Ascending aorta (tissue), 2 donors: ENCODE data around the gene MRGPRD. TPM values are rescaled to one million over a fixed set of nuclear protein-coding genes. Genes with fewer than 3 reads are reported as not detected.
"Not testable (repeated sequence)": the region's sequence is repeated elsewhere in the genome, so short reads cannot be mapped to it uniquely, and the experiment has no call there.

Experiments used
- DNase-seq, 2 donors: peaks; one replicate each; pipeline ENCODE4 v3.0.0-alpha.2; 2019; ENCODE audit warnings: low spot score in 2 of 2
- H3K27ac ChIP-seq, 2 donors: fragments of 200-600 bp; sonication (generic); one replicate each; pipeline ENCODE4 v1.5.1; 2016 to 2017; ENCODE audit warnings: mild to moderate bottlenecking in 1 of 2
- H3K27me3 ChIP-seq: fragments of 200-600 bp; sonication (generic); one replicate; pipeline ENCODE4 v1.5.1; 2017
- H3K36me3 ChIP-seq, 2 donors: fragments of 200-600 bp; sonication (generic); one replicate each; pipeline ENCODE4 v1.5.1; 2016
- H3K4me1 ChIP-seq, 2 donors: fragments of 200-600 bp; sonication (generic); one replicate each; pipeline ENCODE4 v1.5.1; 2016 to 2017; ENCODE audit warnings: mild to moderate bottlenecking in 1 of 2
- H3K4me3 ChIP-seq, 2 donors: fragments of 200-600 bp; sonication (generic); one replicate each; pipeline ENCODE4 v1.5.1; 2016 to 2017; ENCODE audit warnings: mild to moderate bottlenecking in 1 of 2
- H3K9me3 ChIP-seq, 2 donors: fragments of 200-600 bp; sonication (generic); one replicate each; pipeline ENCODE4 v1.5.1; 2016
- intact Hi-C: fragments of 100-400 bp; cut with DNase I; formaldehyde crosslinking; loops from one replicate; pipeline ENCODE4 v1.15.1; 2023
- total RNA-seq: library from RNA; depleted of rRNA; stranded (reverse); fragments of >200 nt; gene quantifications from one replicate; pipeline ENCODE4 v1.1.0, GENCODE V29; 2016
- TF ChIP-seq, protein P1 (sequence below), 3 experiments: fragments of 200-600 bp in 2 of 3; fragments of 450-650 bp in 1 of 3; sonication (generic) in 2 of 3; IDR thresholded peaks; one replicate each; pipeline ENCODE4 v1.5.1; 2016 to 2019; ENCODE audit warnings: antibody characterized with exemption in 3 of 3, mild to moderate bottlenecking in 1 of 3, moderate library complexity in 1 of 3

The MRGPRD gene
- total RNA-seq, 1 donor from 2014 or later, result not detected

DNA sequence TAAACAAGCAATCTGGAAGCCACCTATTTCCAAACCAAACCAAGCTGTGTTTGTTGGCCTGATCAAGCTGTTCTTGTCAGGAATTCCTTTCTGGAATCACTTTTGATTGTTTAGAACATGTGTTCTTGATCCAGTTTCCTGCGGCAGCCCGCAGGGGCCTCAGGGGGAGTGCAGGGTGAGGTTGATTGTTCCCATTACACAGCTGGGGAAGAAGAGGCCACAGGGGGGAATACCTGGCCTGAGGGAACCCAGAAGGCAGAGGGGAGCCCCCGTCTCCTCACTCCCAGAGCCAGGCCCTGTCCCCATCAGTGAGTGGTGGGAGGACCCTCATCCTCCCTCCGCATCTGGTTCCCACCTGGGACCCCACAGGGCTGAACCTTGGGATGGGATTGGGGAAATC is 4.2 kb downstream of the MRGPRD start:
- DNase-seq, result peak in 1 of 2 donors; percentile 27
- no peaks in the 10 kb centered on the region for H3K36me3 ChIP-seq
- intact Hi-C loops, result no loop called here
- TF ChIP-seq, protein P1, sequence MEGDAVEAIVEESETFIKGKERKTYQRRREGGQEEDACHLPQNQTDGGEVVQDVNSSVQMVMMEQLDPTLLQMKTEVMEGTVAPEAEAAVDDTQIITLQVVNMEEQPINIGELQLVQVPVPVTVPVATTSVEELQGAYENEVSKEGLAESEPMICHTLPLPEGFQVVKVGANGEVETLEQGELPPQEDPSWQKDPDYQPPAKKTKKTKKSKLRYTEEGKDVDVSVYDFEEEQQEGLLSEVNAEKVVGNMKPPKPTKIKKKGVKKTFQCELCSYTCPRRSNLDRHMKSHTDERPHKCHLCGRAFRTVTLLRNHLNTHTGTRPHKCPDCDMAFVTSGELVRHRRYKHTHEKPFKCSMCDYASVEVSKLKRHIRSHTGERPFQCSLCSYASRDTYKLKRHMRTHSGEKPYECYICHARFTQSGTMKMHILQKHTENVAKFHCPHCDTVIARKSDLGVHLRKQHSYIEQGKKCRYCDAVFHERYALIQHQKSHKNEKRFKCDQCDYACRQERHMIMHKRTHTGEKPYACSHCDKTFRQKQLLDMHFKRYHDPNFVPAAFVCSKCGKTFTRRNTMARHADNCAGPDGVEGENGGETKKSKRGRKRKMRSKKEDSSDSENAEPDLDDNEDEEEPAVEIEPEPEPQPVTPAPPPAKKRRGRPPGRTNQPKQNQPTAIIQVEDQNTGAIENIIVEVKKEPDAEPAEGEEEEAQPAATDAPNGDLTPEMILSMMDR (IDR thresholded peaks at IDR 0.05), result no peak
- H3K9me3 ChIP-seq, result no peaks in the 10 kb centered on the region
- H3K27ac ChIP-seq, result no peak overlapping the region
- no peak overlapping the region for H3K4me3 ChIP-seq
- no peaks in the 10 kb centered on the region for H3K27me3 ChIP-seq
- H3K4me1 ChIP-seq, result no peaks in the 10 kb centered on the region

DNA sequence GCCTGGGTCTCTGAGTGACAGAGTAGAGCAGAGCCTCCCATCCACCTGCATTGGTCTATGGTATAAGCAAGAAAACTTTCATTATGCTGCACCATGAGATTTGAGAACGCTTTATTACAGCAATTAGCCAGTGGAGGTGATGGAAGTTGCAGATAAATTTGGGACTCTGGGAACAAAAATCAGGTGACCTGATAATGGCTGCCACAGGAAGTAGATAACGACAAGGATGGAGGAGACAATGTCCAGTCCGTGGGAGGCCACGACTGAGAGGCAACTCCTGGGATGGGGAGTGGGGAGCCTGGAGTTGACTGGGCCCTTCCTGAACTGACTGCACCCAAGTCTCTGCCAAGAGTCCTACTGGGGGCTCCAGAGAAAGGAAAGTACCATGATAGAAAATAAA is 4.7 kb downstream of the MRGPRD start:
- no peak overlapping the region for H3K4me3 ChIP-seq
- no peaks in the 10 kb centered on the region for H3K36me3 ChIP-seq
- TF ChIP-seq, protein P1 (IDR thresholded peaks at IDR 0.05), result no peak
- H3K4me1 ChIP-seq, result no peaks in the 10 kb centered on the region
- H3K27me3 ChIP-seq, result no peaks in the 10 kb centered on the region
- H3K9me3 ChIP-seq, result no peaks in the 10 kb centered on the region
- DNase-seq, result peak in 1 of 2 donors; percentile 43
- no peak overlapping the region for H3K27ac ChIP-seq
- intact Hi-C loops, result no loop called here

DNA sequence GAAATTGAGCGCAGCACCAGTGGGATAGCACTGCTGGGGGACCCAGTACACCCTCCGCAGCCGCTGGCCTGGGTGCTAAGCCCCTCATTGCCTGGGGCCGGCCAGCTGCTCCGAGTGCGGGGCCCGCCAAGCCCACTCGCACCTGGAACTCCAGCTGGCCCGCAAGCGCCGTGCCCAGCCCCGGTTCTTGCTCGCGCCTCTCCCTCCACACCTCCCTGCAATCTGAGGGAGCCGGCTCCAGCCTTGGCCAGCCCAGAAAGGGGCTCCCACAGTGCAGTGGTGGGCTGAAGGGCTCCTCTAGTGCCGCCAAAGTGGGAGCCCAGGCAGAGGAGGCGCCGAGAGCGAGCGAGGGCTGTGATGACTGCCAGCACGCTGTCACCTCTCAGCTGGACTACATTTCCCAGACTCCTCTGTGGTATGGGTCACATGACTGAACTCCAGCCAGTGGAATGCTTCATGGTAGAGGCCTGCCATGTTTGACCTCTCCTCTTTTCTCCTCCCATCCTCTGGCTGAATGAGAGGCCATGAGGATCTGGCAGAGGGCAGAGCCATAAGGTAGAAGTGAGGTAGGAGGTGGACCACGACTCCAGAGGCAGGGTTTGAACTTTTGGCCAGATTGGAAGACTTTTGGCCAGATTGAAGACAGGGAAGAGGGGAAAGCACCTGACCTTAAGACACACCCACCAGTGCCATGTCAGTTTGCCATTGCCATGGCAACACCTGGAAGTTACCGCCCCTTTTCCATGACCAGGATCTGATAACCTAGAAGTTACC is 6.2 kb downstream of the MRGPRD start:
- TF ChIP-seq, protein P1 (IDR thresholded peaks at IDR 0.05), result no peak
- H3K9me3 ChIP-seq, result no peaks in the 10 kb centered on the region
- H3K4me3 ChIP-seq, result no peak overlapping the region
- DNase-seq, result peak in 1 of 2 donors; percentile 49
- no peaks in the 10 kb centered on the region for H3K4me1 ChIP-seq
- no peak overlapping the region for H3K27ac ChIP-seq
- intact Hi-C loops, result no loop called here
- H3K36me3 ChIP-seq, result no peaks in the 10 kb centered on the region
- no peaks in the 10 kb centered on the region for H3K27me3 ChIP-seq

DNA sequence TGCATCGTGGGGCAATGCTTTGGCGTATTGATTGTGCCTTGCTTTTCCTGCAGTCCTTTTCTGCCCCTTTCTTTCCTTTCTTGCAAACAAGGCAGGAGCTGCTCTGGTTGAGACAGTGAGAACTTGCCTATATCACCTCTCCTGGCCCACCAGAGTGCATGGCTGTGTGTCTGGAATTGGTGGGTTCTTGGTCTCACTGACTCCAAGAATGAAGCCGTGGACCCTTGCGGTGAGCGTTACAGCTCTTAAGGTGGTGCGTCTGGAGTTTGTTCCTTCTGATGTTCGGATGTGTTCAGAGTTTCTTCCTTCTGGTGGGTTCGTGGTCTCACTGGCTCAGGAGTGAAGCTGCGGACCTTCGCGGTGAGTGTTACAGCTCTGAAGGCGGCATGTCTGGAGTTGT is 7.1 kb downstream of the MRGPRD start:
- intact Hi-C loops, H3K9me3 ChIP-seq, H3K36me3 ChIP-seq, H3K4me1 ChIP-seq, H3K27ac ChIP-seq, H3K27me3 ChIP-seq, H3K4me3 ChIP-seq: not testable (repeated sequence)
- DNase-seq, result peak in 1 of 2 donors; percentile 31

DNA sequence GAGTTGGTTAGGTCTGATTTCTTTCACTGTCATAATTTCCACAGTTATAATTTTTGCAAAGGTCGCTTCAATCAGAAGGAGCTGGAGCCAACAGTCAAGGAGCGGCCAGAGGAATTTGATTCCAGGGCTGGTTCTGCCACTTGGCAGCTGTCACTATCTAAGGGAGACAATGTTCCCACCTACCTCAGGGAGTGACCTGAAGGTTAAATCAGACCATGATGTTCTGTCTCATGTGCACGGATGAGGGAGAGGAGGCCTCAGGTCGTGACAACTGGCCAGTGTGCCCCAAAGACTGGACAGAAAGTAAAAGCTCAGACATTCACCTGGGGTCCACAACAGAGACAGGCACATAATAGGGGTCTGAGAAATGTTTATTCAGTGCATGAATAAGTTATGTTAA is 7.6 kb downstream of the MRGPRD start:
- H3K4me3 ChIP-seq, result no peak overlapping the region
- DNase-seq, result no peak
- intact Hi-C loops, result no loop called here

More for the DNA sequence above, 7.6 kb downstream of the MRGPRD start:
- Histone ChIP-seq H3K9me3 (no peaks in the 10 kb centered on the region), H3K27me3 (no peaks in the 10 kb centered on the region), H3K4me1 (no peaks in the 10 kb centered on the region), H3K27ac (no peak overlapping the region), H3K36me3 (no peaks in the 10 kb centered on the region)
- TF ChIP-seq, protein P1 (IDR thresholded peaks at IDR 0.05), result no peak
